IPS-NIHi7 (cell line): ENCODE measurements around the gene MYRIP.
"Not testable (repeated sequence)": the region's sequence is repeated elsewhere in the genome, so short reads cannot be mapped to it uniquely, and the experiment has no call there.

ENCODE experiments used
- DNase-seq: peaks from one replicate; pipeline ENCODE4 v3.0.0; 2012; ENCODE audit warnings: mixed read lengths; ENCODE audit errors: extremely low spot score

The MYRIP gene

DNA sequence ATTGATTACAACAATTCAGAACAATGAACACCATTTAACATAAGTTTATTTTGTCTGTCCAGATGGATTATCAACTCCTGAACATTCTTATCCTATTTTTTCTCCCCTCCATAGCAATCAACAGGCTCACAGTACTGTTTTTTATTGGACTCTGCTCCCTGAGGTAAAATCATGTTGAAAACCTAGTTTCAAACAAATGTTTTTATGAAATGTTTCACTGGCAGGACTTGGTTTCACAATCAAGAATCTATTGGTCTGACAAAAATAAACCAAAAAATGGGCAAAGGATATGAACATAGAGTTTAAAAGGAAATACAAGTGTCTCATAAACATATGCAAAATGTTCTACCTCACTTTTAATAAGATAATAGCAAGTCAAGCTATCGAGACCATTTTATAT, 2.6 kb upstream of the MYRIP start:
- no peak for DNase-seq

GRCh38 chr3:39808467-39809180, 785 bp upstream of the MYRIP start:
- DNase-seq: peak; percentile 63

- DNase-seq: peak; percentile 30
Measured at GRCh38 chr3:39809995-39810595, 686 bp downstream of the MYRIP start.

- DNase-seq: peak; percentile 16
Measured at GRCh38 chr3:39810647-39811161, 1.3 kb downstream of the MYRIP start.

- no peak for DNase-seq
Measured at GRCh38 chr3:39811561-39811960, 2.2 kb downstream of the MYRIP start.

- DNase-seq: peak; percentile 25
Measured at GRCh38 chr3:39812537-39812936, 3.1 kb downstream of the MYRIP start.

DNA sequence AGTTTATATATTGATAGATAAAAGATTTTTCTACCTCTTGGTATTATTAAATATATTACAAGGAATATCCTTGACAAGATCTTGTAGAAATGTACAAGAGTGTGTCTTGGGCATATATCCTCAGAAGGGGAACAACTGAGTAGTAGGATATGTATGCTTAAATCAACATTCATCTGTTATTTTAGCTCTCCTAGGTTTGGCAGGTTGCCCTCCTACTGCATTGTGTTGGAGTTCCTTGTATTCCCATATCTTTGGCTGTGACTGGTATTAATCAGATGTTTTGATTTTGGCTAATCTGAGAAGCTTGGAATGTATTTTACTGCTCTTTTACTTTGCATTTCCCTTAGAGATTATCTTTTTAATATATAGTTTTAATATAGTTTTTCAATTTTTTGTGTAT, 4.6 kb downstream of the MYRIP start:
- no peak for DNase-seq

- DNase-seq: no peak
Measured at GRCh38 chr3:39819899-39820298, 10.5 kb downstream of the MYRIP start.

- not testable (repeated sequence) for DNase-seq
Measured at GRCh38 chr3:39833764-39834163, 24.4 kb downstream of the MYRIP start.

GRCh38 chr3:39839484-39839883, 30.1 kb downstream of the MYRIP start:
- no peak for DNase-seq

- no peak for DNase-seq
Measured at GRCh38 chr3:39843440-39843839, 34.0 kb downstream of the MYRIP start.

GRCh38 chr3:39848365-39848764, 39.0 kb downstream of the MYRIP start:
- no peak for DNase-seq

GRCh38 chr3:39849992-39850715, 40.7 kb downstream of the MYRIP start:
- DNase-seq: no peak

DNA sequence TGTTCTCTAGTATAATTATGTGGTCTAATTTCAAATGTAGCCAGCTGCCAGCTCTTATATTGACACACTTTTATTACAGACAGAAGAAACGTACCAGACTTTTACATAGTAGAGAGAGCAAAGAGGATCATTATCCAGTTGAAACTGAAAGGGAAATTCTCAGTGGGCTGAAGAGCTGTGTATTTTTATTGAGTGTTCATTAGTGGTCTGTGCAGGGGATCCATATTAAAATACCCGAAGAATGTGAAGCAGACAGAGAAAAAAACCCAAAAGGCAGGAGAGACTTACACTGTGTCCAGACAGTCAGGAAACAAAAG, 41.3 kb downstream of the MYRIP start:
- no peak for DNase-seq

DNA sequence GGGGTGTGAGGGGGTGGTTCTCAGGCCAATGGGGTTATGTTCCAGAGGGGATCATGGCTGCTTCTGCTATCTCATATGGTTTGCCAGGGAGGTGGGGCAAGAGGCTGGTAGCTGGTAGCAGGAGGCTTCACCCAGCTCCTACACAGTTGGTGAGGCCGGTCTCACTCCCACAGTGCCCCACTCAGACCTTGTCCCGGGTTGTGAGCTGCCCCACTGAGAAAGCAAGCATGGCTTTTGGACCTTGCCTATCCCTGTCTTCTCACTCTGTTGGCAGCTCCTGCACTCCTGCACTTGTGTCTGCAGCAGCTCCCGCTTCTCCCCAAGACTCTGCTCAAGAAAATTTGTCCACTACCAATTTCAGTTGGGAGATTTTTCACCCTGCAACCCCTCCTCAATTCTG, 46.1 kb downstream of the MYRIP start:
- DNase-seq: no peak

- DNase-seq: no peak
Measured at GRCh38 chr3:39869890-39870289, 60.5 kb downstream of the MYRIP start.

DNA sequence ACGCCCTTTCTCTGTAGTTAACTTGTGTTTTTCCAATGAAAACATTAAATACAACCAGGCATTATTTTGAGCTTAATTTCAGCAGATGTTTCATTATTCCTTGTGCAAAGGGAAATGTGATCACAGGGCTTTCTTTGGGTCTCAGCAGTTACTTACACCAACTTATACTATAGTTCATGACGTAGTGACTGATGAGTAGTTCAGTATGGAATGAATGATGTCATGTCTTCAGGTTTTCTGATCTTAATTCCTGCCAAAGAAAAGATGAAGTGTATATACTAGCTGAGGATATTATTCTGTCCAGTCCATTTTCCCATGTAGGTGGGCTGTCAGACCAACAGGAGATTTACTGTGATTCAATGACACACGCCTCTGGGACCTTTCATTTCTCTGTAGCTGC, 61.3 kb downstream of the MYRIP start:
- DNase-seq: no peak

DNA sequence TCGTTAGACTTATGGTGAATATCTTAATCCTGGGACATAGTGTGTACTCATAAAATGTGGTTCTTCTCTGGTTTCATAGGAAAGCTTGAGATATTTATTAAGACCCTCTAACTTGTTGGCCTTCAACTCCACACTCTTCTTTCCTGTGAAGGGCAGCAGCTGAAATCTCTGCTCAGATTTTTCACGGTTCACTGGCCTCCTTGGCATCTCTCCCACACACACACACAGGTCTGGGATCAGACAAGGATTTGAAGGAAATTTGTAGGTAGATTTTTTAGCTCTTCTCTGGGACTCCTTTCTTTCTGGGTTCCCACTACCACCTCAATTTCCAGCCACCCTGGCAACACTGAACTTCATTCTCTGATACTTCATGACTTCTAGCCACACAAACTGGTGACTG, 70.2 kb downstream of the MYRIP start:
- DNase-seq: no peak

GRCh38 chr3:39882111-39882510, 72.7 kb downstream of the MYRIP start:
- no peak for DNase-seq

DNA sequence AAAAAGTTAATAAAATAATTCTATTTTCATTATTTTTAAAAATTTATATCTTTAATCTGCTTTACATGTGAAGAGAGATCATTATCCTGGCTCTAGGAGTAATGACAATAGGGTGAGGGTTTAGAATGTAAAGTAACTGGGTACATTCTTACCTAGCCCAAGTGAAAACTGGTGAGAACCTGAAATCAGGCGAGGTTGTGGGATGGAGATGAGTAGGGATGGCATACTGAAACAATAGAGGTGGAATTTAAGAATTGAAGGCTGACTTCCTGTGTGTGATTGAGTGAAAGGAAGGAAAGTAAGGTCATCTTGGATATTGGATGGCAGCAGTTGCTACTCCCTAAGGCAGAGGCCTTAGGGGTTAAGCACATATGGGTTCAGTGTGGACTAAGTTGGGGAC, 82.7 kb downstream of the MYRIP start:
- no peak for DNase-seq

GRCh38 chr3:39896184-39896583, 86.8 kb downstream of the MYRIP start:
- DNase-seq: no peak

GRCh38 chr3:39900462-39901002, 91.1 kb downstream of the MYRIP start:
- no peak for DNase-seq

- no peak for DNase-seq
Measured at GRCh38 chr3:39903253-39903652, 93.8 kb downstream of the MYRIP start.
